ENCODE results near the gene FOXP2.
"Not testable (repeated sequence)": the region's sequence is repeated elsewhere in the genome, so short reads cannot be mapped to it uniquely, and the experiment has no call there.

DNA sequence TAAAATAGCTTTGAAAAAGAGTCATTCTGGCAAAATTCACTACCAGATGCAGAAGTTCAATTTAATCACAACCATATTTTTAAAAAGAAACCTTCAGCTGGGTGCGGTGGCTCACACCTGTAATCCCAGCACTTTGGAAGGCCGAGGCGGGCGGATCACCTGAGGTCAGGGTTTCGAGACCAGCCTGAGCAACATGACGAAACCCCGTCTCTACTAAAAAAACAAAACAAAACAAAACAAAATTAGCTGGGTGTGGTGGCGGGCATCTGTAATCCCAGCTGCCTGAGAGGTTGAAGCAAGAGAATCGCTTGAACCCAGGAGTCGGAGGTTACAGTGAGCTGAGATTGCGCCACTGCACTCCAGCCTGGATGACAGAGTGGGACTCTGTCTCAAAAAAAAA, 194.2 kb downstream of the FOXP2 start:
- TF ChIP-seq CTCF (conservative IDR thresholded peaks at IDR 0.05; ENCODE audit: low read length); EZH2phosphoT487 (IDR thresholded peaks at IDR 0.05; ENCODE audit: borderline replicate concordance, low read depth, low read length): not testable (repeated sequence)

All from OCI-LY7 (cell line).